HG03108 (cell line): ENCODE data around the gene CD300LB.
"Not testable (repeated sequence)": the region's sequence is repeated elsewhere in the genome, so short reads cannot be mapped to it uniquely, and the experiment has no call there.

ENCODE experiments used
- ATAC-seq: cut with Tn5 transposase; IDR thresholded peaks from one replicate; pipeline ENCODE4 v1.9.1; 2021; ENCODE audit warnings: moderate library complexity; ENCODE audit not compliant: unreplicated experiment

Gene CD300LB

DNA sequence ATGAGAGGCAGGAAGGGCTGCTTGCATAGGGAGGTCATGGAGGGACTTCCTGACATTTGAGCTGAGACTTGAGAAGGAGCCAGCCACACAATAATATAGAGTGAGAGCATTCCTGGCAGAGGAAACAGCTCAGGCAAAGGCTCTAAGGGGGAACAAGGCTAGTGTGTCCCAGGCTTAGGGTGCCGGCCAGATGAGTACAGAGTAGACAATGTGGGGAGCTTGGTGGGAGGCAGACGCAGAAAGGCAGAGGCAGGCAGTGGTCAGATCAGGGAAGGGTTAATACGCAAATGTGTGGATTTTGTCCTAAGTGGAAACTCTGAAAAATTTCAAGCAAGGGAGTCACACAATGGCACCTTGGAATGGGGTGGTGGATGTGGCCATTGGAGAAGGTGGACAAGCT lies 31.3 kb downstream of the CD300LB start:
- no peak for ATAC-seq

DNA sequence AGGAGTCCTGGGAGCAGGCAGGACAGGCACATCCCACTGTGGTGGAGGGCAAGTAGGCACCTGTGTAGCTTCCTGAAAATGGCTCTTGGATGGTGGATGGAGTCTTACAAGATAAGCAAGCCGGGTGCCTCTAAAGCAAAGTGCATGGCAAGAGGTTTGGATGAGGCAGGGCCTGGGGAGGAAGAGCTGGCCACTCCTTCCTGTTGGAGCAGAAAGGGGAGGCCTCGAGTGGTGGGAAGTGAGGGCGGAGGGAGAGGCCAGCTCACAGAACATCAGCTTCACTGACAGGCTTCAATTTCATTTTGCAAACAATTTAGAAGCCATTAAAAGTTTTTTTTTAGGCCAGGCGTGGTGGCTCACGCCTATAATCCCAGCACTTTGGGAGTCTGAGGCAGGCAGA lies 33.8 kb downstream of the CD300LB start:
- no peak for ATAC-seq

DNA sequence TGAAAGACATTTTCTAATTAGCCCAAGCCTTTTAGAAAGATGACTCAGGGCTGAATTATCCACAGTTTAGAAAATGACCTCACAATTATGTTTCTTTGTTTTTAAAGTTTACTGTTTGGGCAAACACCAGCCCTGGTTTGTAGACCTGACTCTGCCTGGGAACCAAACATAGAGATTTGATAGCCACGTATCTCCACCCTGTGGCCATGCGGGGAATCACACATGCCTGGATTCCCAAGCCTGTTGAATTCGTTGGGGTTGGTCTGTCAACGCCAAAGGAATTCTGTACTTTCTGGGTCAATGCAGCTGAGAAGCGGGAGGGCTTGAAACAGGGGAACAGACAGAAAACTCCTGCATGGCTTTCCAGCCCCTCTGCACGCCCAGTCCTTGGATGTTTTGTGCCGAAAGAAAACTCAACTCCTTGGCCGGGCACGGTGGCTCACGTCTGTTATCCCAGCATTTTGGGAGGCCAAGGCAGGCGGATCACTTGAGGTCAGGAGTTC lies 37.9 kb downstream of the CD300LB start:
- no peak for ATAC-seq

DNA sequence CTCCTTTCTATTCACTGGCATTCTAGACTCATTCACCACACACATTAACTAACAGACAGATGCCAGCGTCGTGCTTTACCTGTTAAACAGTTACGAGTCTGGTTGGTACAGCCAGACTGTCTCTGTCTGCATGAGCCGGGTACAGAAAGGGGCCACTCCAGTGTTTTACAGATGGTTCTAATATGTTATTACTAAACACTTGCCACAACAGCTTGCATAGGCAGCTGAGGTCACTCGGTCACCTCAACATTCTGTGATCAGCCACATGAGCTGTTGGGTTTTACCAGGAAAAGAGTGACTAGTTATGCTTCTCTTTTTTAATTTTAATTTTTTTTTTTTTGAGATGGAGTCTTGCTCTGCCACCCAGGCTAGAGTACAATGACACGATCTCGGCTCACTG lies 39.6 kb downstream of the CD300LB start:
- ATAC-seq = no peak

DNA sequence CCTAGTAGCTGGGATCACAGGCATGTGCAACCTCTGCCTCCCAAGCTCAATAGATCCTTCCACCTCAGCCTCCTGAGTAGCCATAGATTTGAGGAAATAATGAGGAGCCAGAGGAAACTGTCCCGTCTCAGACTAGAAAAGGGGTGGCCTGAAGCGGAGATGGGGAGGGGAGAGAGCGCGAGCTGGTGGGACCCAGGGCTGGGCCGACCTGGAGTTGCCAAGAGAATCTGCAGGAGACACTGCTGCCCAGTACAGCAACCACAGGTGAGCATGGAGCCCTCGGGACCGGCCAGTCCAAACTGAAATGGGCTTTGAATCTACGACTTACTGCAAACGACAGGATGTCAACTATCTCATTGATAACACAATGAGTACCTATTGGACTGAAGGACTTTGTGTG lies 40.6 kb downstream of the CD300LB start:
- ATAC-seq = no peak

DNA sequence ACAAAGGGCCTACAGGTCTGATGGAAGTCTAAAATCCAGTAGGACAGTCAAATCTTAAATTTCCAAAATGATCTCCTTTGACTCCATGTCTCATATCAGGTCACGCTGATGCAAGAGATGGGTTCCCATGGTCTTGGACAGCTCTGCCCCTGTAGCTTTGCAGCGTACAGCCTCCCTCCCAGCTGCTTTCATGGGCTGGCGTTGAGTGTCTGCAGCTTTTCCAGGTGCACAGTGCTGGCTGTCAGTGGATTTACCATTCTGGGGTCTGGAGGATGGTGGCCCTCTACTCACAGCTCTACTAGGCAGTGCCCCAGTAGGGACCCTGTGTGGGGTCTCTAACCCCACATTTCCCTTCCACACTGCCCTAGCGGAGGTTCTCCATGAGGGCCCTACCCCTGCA lies 43.0 kb downstream of the CD300LB start:
- ATAC-seq = not testable (repeated sequence)

DNA sequence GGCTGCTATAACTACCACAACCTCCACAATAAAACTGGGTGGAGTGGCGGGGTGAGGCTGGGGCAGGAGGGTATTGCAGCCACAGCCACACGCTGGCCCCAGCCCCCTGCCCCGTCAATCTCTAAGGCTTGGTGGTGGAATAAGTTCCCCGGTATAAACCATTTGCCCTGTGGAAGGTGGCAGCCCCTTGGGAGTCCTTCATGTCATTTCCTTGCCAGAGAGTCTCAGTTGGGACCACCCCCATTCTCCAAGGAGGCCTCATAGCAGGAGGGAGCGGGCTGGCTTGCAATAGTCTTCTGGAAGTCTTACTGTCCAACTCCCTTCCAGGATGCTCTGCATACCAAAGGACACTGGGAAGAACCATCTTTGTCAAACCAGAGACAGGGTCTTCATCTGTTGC lies 45.4 kb downstream of the CD300LB start:
- ATAC-seq = no peak

DNA sequence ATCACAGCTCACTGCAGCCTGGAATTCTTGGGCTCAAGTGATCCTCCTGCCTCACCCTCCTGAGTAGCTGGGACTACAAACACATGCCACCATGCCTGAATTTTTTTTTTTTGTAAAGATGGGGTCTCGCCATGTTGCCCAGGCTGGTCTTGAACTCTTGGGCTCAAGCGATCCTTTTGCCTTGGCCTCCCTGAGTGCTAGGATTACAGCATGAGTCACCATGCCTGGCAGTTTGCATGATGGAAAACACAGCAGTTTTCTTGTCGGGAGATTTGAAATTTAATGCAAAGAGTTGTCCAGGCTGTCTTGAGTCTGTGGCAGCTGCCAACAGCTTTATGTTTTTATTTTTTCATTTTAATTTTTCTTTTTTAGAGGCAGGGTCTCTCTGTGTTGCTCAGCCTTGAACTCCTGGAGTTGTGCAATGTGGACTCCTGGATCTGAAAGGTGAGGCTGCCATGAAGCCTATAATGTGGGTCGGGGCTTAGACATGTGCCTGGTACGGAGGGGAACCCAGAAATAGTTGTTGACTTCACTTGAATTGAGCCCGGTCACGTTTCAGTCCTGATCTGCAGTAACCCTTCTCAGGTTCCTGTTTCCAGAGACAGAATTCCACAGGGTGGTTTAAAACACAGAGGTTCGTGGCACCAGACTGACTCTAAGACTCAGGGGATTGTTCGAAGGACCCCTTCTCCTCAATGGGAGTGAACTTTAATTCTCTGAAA lies 46.1 kb downstream of the CD300LB start:
- no peak for ATAC-seq

DNA sequence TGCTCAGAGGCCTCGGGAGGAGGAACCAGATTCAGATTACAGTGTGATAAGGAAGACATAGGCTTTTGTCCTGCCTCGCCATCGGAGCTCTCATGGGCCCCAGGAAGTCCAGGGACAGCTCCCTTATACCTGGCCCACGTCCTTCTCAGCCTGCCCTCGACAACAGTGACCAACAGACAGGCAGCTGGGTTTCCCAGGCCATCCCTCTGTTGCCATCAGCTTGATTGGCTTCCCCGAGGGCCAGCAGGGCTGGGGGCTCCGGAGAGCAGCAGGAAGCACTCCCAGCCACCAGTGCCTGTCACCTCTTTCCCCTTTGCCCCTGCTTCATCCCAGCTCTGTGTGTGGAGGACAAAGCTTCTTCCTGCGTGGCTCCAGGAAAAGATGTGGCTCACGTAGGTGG lies 47.2 kb downstream of the CD300LB start:
- no peak for ATAC-seq

DNA sequence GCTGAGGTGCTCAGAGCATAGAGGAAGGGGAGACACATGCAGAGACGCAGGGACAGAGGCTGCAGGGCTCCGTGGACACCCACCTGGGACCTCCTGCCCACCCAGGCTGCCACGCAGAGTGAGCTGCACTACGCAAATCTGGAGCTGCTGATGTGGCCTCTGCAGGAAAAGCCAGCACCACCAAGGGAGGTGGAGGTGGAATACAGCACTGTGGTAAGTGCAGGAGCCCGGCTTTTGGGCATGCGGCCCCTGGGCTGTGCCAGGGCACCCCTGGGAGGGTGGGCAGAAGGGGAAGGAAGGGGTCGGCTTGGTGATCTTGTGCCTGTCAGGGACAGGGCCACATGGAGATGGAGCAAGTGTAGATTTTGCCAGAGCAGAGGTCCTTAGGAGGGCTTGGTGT lies 49.7 kb downstream of the CD300LB start:
- ATAC-seq = no peak

DNA sequence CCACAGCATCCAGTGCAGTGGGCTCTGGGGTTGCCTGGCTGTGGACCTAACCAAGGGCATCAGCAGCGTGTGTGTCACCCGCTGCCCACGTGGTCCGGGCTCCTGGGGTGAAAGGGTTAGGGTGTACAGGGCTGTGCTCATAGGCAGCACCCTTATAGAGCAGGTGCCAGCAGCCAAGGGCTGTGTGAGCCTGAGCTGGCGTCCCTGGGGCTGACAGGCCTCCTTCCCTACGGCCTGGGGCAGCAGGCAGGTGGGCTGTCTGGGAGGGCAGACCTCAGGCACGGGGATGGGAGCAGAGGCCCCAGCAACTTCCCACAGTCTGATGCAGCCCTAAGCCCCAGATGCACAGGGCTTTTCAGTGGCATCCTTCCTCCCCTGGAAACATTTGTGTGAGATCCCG lies 51.0 kb downstream of the CD300LB start:
- ATAC-seq = no peak

DNA sequence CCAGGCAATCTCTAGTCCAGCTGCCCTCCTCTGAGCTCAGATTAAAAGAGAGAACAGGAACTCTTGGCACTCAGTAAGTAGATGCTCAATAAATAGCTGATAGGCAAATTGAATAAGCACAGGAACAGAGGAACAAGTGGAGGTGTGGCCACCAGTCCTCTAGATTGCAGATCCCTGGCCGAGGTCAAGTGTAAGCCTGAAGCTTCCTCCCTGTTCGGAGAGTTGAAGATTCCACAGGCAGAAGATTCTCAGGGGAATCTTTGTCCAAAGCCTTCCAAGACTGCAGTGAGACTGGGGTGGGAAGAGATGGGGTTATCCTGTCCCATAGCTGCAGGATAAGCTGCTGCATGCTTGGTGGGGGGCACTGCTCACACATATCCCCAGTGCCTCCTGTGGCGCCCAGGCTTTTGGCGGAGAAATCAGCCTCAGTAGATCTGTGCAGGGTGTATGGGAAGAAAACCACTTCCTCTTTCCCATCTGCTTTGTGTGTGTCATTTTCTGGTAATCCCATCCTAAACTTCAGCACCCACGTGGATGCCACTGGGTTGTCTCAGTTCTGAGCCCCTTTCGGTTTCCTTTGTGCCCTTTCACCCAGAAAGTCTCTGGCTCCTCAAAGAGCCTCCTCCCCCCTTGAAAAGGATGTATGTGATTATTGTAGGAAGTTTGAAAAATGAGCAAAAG lies 52.7 kb downstream of the CD300LB start:
- ATAC-seq = no peak

DNA sequence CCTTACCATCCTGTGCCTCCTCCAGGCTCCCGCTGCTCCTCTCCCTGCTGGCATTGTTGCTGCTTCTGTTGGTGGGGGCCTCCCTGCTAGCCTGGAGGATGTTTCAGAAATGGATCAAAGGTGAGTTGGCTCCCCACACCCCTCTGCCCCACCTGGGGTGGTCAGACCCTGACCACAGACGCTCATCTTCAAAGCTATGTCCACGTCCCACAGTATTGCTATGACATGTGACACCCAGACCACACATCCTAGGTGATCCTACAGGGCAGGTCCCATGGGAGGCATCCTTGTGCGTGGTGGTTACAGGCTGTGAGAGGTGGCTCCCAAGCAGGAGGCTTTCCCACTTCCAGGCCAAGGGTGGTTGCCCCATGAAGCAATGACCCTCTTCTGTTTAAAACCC lies 53.9 kb downstream of the CD300LB start:
- ATAC-seq = no peak

DNA sequence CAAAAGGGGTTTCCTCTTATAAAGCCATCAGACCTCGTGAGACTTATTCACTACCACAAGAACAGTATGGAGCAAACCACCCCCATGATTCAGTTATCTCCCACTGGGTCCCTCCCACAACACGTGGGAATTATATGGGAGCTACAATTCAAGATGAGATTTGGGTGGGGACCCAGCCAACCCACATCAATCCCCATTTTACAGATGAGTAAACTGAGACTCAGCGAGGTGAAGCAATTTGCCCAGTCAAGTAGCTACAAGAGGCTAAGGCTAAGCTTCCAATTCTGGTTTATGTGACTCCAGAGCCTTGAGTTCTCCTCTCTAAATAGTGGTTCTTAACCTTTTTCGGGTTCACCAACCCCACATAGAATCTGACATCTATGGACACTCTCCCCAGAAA lies 56.1 kb downstream of the CD300LB start:
- ATAC-seq = no peak

DNA sequence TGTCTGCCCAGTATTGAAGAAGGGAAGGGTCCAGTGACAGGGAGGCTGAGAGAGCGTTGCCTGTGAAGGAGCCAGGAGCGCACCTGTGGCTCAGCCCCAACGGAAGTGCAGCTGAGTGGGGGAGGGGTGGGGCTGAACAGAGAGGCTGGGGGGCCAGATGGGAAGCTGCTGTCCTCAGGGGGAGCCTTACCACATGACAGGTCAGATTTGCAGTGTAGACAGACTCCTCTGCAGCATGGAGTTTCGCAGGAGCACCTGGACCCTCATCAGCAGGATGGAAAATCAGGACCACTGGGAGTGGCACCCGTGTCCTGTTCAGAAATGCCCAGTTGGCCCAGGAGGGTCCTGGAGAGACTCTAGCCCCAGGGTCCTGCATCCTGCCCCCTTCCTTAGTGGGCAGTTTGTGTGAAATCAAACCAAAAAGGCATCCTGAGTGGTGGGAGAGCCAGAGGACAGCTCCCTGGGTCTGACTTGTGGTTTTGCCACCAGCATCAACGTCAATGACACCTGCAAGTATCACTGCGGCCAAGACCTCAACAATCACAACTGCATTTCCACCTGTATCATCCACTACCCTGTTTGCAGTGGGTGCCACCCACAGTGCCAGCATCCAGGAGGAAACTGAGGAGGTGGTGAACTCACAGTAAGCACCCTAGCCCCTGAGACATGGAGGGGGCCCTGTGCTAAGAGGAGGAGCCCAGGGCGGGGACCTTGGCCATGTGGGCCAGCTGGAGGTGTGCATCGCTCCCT lies 57.1 kb downstream of the CD300LB start:
- no peak for ATAC-seq

DNA sequence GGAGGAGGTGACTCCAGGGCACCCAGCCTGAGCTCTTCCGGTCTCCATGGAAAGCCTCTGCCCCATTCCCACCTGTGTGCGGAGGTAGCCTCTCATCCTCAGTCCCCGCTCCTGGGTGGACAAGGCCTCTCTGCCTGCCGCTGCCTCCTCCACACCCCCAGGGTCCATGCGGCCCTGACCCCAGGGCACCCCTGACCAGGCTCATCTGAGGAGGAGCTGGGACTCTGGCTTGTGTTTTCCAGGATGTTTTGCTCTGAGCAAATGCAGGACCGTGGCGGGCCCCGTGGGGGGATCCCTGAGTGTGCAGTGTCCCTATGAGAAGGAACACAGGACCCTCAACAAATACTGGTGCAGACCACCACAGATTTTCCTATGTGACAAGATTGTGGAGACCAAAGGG lies 58.0 kb downstream of the CD300LB start:
- no peak for ATAC-seq

DNA sequence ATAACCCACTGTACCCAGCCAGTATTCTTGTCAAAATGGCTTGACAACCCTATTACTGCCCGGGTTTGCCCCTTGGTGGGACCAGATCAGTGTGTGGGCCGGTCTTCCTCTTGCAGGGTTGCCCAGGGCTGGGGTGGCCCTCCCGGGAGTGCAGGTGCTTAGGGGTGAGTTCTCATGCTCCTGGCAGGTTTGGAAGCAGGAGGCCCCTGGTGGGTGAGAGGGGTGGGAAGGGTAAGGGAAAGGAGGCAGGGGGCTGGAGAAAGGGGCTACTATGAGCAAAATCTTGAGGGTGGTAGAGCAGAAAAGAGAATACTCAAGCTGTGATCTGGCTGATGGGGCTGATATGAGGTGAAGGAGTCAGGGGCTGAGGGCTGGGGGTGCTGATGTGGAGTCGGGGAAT lies 58.4 kb downstream of the CD300LB start:
- ATAC-seq = no peak

DNA sequence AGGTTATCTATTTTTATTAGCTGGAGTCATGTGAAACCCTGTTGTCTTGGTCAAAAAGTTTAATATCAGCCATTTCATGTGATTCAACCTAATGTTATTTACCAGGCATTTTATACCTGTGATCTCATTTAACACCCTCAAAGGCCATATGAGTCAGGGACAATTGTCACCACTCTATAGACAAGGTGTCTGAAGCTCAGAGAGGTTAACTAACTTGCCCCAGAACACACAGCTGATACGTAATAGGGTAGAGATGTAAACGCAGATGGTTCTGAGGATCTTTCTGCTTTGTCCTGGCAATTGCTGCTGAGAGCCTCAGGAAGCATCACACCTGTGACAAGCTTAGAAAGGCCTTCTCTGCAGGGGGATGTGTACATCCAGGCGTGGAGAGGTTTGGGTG lies 59.9 kb downstream of the CD300LB start:
- ATAC-seq = no peak
